Type B pancreatic cell (in vitro differentiated cells): ENCODE data around the gene KCP. TPM values are rescaled to one million over a fixed set of nuclear protein-coding genes. Genes with fewer than 3 reads are reported as not detected.
A peak's percentile ranks its signal among the peaks of the same experiment; 100 is the strongest.

Source experiments
- DNase-seq: peaks from one replicate; pipeline ENCODE4 v3.0.0; 2021; ENCODE audit warnings: mixed read lengths; ENCODE audit not compliant: unreplicated experiment; ENCODE audit errors: extremely low spot score
- H3K27ac Mint-ChIP-seq: 2 replicates; pipeline ENCODE4 v1.8.0; 2021; ENCODE audit warnings: mild to moderate bottlenecking, mixed read lengths
- H3K27me3 Mint-ChIP-seq: 2 replicates; pipeline ENCODE4 v1.8.0; 2021; ENCODE audit warnings: mixed read lengths
- H3K36me3 Mint-ChIP-seq: 2 replicates; pipeline ENCODE4 v1.8.0; 2021; ENCODE audit warnings: mixed read lengths
- H3K4me1 Mint-ChIP-seq: one replicate; pipeline ENCODE4 v1.8.0; 2021; ENCODE audit warnings: mixed read lengths; ENCODE audit not compliant: unreplicated experiment
- H3K4me3 Mint-ChIP-seq: 2 replicates; pipeline ENCODE4 v1.8.0; 2021; ENCODE audit warnings: mild to moderate bottlenecking, mixed read lengths
- H3K9me3 Mint-ChIP-seq: 2 replicates; pipeline ENCODE4 v1.8.0; 2021; ENCODE audit warnings: mixed read lengths
- CTCF ChIP-seq: fragments of 200-600 bp; sonication (generic); conservative IDR thresholded peaks from 2 replicates; pipeline ENCODE4 v1.5.0; 2021; ENCODE audit warnings: antibody characterized with exemption, mild to moderate bottlenecking
- total RNA-seq: library from RNA; stranded (reverse); gene quantifications from 2 replicates; pipeline ENCODE4 v1.2.1, GENCODE V29; 2021; ENCODE audit warnings: low replicate concordance

The KCP gene
- total RNA-seq, 1 donor from 2014 or later, result 4.2 TPM

- Mint-ChIP-seq H3K9me3 (no peaks in the 10 kb centered on the region), H3K27me3 (peaks cover 7% of the 10 kb centered on the region), H3K27ac (peak overlapping the region; percentile 23), H3K36me3 (no peaks in the 10 kb centered on the region), H3K4me3 (peak overlapping the region; percentile 60), H3K4me1 (peaks cover 12% of the 10 kb centered on the region)
- no peak for TF ChIP-seq CTCF
- DNase-seq, result no peak
Measured at GRCh38 chr7:128827971-128828711, 82.4 kb downstream of the KCP start.

DNA sequence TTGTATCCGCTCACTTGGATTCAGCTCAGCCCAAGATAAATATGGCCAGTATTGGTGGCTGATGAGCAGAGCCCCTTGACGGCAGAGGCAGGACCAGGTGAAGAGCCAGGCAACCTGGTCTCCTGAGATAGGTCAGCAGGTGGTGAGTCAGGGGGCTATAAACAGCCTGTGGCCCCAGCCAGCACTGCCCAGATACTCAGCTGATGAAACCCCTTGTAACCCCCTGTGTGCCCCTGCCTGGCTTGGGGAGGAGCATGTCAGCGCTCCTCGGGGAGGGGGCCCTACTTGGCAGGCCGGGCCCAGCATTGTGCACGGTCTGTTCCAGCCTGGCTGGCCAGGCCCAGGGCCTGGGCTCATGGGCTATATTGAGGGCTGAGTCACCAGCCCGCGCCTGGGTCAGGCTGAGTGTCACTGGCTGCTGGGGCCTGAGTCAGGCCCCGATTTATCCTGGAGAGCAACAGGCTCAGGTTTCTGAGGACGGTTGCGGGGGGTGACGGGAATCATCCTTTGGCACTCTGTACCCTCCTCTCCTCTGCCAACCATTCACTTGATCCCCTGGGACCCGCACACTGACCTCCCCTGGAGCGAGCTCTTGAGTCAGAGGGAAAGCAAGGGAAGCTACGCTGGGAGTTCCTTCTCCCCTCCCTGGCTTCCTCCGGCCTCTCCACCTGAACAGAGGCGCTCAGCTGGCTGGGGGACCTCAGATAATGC, 83.1 kb downstream of the KCP start:
- no peak for DNase-seq

DNA sequence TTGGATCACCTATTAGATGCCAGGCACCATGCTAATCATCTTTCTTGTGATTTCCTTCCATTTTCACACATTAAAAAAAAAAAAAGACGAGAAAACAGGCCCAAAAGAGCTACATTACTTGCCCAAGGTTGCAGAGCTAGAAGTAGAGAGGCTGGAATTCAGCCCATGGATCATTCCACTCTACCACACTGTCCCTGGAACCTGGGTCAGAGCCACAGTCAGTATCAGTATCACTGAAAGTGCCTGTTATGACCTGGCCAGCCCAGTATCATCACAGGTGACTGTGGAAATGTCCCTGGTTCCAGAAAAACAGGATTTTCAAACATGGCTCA, 83.6 kb downstream of the KCP start:
- no peak overlapping the region for H3K4me3 Mint-ChIP-seq
- peaks cover 7% of the 10 kb centered on the region for H3K27me3 Mint-ChIP-seq
- H3K4me1 Mint-ChIP-seq, result peaks cover 18% of the 10 kb centered on the region
- H3K36me3 Mint-ChIP-seq, result no peaks in the 10 kb centered on the region
- no peaks in the 10 kb centered on the region for H3K9me3 Mint-ChIP-seq
- DNase-seq, result no peak
- no peak overlapping the region for H3K27ac Mint-ChIP-seq
- no peak for TF ChIP-seq CTCF

More for the DNA sequence above, 83.1 kb downstream of the KCP start:
- H3K36me3 Mint-ChIP-seq, result no peaks in the 10 kb centered on the region
- peaks cover 7% of the 10 kb centered on the region for H3K27me3 Mint-ChIP-seq
- peak overlapping the region; percentile 60 for H3K4me3 Mint-ChIP-seq
- no peak for TF ChIP-seq CTCF
- peaks cover 16% of the 10 kb centered on the region for H3K4me1 Mint-ChIP-seq
- peak overlapping the region; percentile 23 for H3K27ac Mint-ChIP-seq
- H3K9me3 Mint-ChIP-seq, result no peaks in the 10 kb centered on the region

Other genes with a start within 250 kb of the KCP start
- gene GARIN1A, start 238.4 kb downstream of the KCP start, total RNA-seq, result 2.4 TPM in 2 replicates
- 134 and 144 TPM in 2 replicates for gene CALU, start 171.3 kb downstream of the KCP start, total RNA-seq
- gene OPN1SW, start 134.9 kb downstream of the KCP start, total RNA-seq, result not detected in 2 replicates
- 4.2 and 44.2 TPM in 2 replicates for gene CCDC136, start 118.7 kb downstream of the KCP start, total RNA-seq
- gene FLNC, start 80.3 kb downstream of the KCP start, total RNA-seq, result 20.3 and 54.0 TPM in 2 replicates
- 144 and 157 TPM in 2 replicates for gene ATP6V1F, start 47.9 kb downstream of the KCP start, total RNA-seq
- gene IRF5, start 27.2 kb upstream of the KCP start, total RNA-seq, result 1.8 and 2.5 TPM in 2 replicates
- 46.7 and 52.3 TPM in 2 replicates for gene TNPO3, start 144.4 kb upstream of the KCP start, total RNA-seq
- 6.3 and 13.8 TPM in 2 replicates for gene TSPAN33, start 234.0 kb upstream of the KCP start, total RNA-seq